ENCODE data around the gene KIF12. TPM values are rescaled to one million over a fixed set of nuclear protein-coding genes. Genes with fewer than 3 reads are reported as not detected.

The KIF12 gene
- total RNA-seq, 1 experiment from 2014 or later = 6.3 TPM

DNA sequence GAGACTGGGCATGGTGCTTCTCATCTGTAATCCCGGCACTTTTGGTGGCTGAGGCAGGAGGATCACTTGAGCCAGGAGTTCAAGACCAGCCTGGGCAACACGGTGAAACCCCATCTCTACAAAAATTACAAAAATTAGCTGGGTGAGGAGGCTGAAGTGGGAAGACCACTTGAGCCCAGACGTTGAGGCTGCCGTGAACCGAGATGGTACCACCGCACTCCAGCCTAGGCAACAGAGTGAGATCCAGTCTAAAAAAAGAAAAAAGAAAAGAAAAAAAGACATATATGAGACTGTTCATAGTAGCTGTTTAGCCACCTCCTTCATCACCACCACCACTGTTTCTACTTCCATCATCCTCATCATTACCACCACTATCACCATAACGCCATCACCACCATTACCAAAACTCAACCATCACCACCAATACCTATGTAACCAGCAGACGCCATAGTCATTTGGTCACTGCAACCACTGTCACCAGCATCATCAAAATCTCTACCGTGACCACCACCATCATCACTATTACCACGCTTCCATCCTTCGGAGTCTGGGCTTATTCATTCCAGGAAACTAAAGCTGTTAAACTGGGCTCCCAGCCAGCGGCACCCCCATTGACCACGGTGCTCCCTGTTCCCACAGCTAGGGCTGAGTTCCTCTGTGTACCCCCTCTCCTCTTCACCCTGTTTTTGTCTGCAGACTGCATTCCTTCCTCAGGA, 8.4 kb upstream of the KIF12 start:
- Histone ChIP-seq H3K27me3 (ENCODE audit: low read length) (no peaks in the 10 kb centered on the region), H2AFZ (ENCODE audit: low read length) (peak overlapping the region; percentile 59), H3K4me3 (ENCODE audit: low read length) (no peak overlapping the region), H3K9me3 (ENCODE audit: low read length) (no peaks in the 10 kb centered on the region), H3F3A (ENCODE audit: low read length, unreplicated experiment) (no peaks in the 10 kb centered on the region), H3K4me1 (ENCODE audit: insufficient read depth, low read length) (peaks cover 19% of the 10 kb centered on the region), H3K36me3 (ENCODE audit: low read depth, low read length) (no peaks in the 10 kb centered on the region), H3K27ac (ENCODE audit: low read length) (no peak overlapping the region), H4K20me1 (ENCODE audit: low read length) (no peaks in the 10 kb centered on the region), H3K9ac (ENCODE audit: low read length) (no peak overlapping the region), H3K4me2 (ENCODE audit: low read length) (no peak overlapping the region), H3K9me2 (replicated peaks; ENCODE audit: low read length) (no peaks in the 10 kb centered on the region), H3K79me2 (ENCODE audit: low read length) (no peaks in the 10 kb centered on the region)
- intact Hi-C loops (cut with micrococcal nuclease) = loop anchor here (1.0 to 5.0 kb wide), 4 partner anchors 25 to 184 kb away; no protein-coding TSS in a partner anchor
- TF ChIP-seq, protein P1, sequence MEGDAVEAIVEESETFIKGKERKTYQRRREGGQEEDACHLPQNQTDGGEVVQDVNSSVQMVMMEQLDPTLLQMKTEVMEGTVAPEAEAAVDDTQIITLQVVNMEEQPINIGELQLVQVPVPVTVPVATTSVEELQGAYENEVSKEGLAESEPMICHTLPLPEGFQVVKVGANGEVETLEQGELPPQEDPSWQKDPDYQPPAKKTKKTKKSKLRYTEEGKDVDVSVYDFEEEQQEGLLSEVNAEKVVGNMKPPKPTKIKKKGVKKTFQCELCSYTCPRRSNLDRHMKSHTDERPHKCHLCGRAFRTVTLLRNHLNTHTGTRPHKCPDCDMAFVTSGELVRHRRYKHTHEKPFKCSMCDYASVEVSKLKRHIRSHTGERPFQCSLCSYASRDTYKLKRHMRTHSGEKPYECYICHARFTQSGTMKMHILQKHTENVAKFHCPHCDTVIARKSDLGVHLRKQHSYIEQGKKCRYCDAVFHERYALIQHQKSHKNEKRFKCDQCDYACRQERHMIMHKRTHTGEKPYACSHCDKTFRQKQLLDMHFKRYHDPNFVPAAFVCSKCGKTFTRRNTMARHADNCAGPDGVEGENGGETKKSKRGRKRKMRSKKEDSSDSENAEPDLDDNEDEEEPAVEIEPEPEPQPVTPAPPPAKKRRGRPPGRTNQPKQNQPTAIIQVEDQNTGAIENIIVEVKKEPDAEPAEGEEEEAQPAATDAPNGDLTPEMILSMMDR (conservative IDR thresholded peaks at IDR 0.05; ENCODE audit: low read depth, low read length) = no peak
- no peak for TF ChIP-seq EZH2 (IDR thresholded peaks at IDR 0.05; ENCODE audit: low read length, unreplicated experiment)
- TF ChIP-seq EZH2phosphoT487 (IDR thresholded peaks at IDR 0.05; ENCODE audit: borderline replicate concordance, low read length) = no peak
- POLR2A ChIA-PET (ENCODE audit: unreplicated experiment) = no interaction called here
- CTCF ChIA-PET = interaction anchor here (1.3 kb wide), 1 partner anchor 184 kb away, joined by 7 read pairs; no protein-coding TSS in a partner anchor
- DNase-seq (no peak), ATAC-seq (no peak)
- no TSS peak for BruUV-seq (replicated peaks)

DNA sequence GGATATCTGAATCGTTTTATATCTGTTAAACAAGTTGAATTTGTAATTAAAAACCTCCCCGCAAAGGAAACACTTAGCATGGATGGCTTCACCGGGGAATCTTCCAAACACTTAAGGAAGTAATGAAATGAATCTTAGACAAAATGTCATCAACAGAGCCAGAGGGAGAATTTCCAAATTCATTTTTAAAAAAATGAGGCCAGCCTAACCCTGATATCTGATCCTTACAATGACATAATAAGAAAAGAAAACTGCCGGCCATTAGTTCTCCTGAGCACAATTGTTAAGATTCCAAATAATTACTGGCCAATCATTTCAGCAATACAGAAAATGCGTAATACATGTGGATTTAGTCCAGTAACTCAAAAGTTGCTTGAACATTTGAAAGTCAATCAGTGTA, 6.1 kb upstream of the KIF12 start:
- Histone ChIP-seq H3K9me3 (ENCODE audit: low read length) (0 out of 2 replicates have a peak, but pooled peaks cover 6% of the 10 kb centered on the region), H3K36me3 (ENCODE audit: low read depth, low read length) (no peaks in the 10 kb centered on the region), H4K20me1 (ENCODE audit: low read length) (no peaks in the 10 kb centered on the region), H3K4me1 (ENCODE audit: insufficient read depth, low read length) (peaks cover 14% of the 10 kb centered on the region; the same call in 1 of the 2 replicates), H3K79me2 (ENCODE audit: low read length) (no peaks in the 10 kb centered on the region), H3K4me3 (ENCODE audit: low read length) (no peak overlapping the region), H2AFZ (ENCODE audit: low read length) (peak overlapping the region; percentile 16; the same call in 1 of the 2 replicates), H3K4me2 (ENCODE audit: low read length) (peak overlapping the region; percentile 45), H3K9ac (ENCODE audit: low read length) (no peak overlapping the region), H3F3A (ENCODE audit: low read length, unreplicated experiment) (no peaks in the 10 kb centered on the region), H3K9me2 (replicated peaks; ENCODE audit: low read length) (no peaks in the 10 kb centered on the region), H3K27me3 (ENCODE audit: low read length) (no peaks in the 10 kb centered on the region), H3K27ac (ENCODE audit: low read length) (no peak overlapping the region; the same call in 1 of the 2 replicates)
- DNase-seq (no peak), ATAC-seq (no peak)
- intact Hi-C loops (cut with micrococcal nuclease) = loop anchor here (5.0 kb wide), 1 partner anchor 172 kb away; no protein-coding TSS in a partner anchor
- ChIA-PET POLR2A (ENCODE audit: unreplicated experiment) (no interaction called here), CTCF (no interaction called here)
- TF ChIP-seq, protein P1 (conservative IDR thresholded peaks at IDR 0.05; ENCODE audit: low read depth, low read length) = no peak
- TF ChIP-seq EZH2phosphoT487 (IDR thresholded peaks at IDR 0.05; ENCODE audit: borderline replicate concordance, low read length) = no peak
- no peak for TF ChIP-seq EZH2 (IDR thresholded peaks at IDR 0.05; ENCODE audit: low read length, unreplicated experiment)
- BruUV-seq (replicated peaks) = no TSS peak

DNA sequence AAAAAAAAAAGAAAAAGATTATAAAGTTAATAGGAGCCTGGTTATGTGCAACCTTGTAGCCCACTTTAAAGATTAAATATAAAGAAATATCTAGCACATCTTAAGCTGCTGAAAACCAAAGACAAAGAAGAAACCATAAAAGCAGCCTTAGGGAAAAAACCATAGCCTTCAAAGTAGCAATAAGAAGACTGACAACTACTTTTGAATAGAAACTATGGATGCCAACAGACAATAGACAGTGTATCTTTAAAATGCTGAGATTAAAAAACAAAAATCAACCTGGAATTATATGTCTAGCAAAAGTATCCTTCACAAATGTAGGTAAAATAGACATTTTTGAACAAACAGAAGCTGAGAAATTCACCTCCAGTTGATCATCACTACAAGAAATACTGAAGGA, 3.4 kb upstream of the KIF12 start:
- H3K4me3 ChIP-seq (ENCODE audit: low read length) = no peak overlapping the region
- intact Hi-C loops (cut with micrococcal nuclease) = no loop called here
- ATAC-seq (no peak), DNase-seq (no peak)
- no peaks in the 10 kb centered on the region for H3F3A ChIP-seq (ENCODE audit: low read length, unreplicated experiment)
- no peaks in the 10 kb centered on the region for H3K9me2 ChIP-seq (replicated peaks; ENCODE audit: low read length)
- no peaks in the 10 kb centered on the region for H3K36me3 ChIP-seq (ENCODE audit: low read depth, low read length)
- no peak overlapping the region for H3K9ac ChIP-seq (ENCODE audit: low read length)
- CTCF ChIA-PET = interaction anchor here (0.6 kb wide), 1 partner anchor 96 kb away, joined by 7 read pairs; no protein-coding TSS in a partner anchor
- POLR2A ChIA-PET (ENCODE audit: unreplicated experiment) = no interaction called here
- peaks cover 13% of the 10 kb centered on the region; the same call in 1 of the 2 replicates for H3K4me1 ChIP-seq (ENCODE audit: insufficient read depth, low read length)
- H3K9me3 ChIP-seq (ENCODE audit: low read length) = 0 out of 2 replicates have a peak, but pooled peaks cover 6% of the 10 kb centered on the region
- BruUV-seq (replicated peaks) = no TSS peak
- H3K27me3 ChIP-seq (ENCODE audit: low read length) = no peaks in the 10 kb centered on the region
- no peak overlapping the region for H3K27ac ChIP-seq (ENCODE audit: low read length)
- TF ChIP-seq EZH2phosphoT487 (IDR thresholded peaks at IDR 0.05; ENCODE audit: borderline replicate concordance, low read length) = no peak
- TF ChIP-seq EZH2 (IDR thresholded peaks at IDR 0.05; ENCODE audit: low read length, unreplicated experiment) = no peak
- TF ChIP-seq, protein P1 (conservative IDR thresholded peaks at IDR 0.05; ENCODE audit: low read depth, low read length) = no peak
- no peaks in the 10 kb centered on the region for H4K20me1 ChIP-seq (ENCODE audit: low read length)
- H3K4me2 ChIP-seq (ENCODE audit: low read length) = no peak overlapping the region
- H2AFZ ChIP-seq (ENCODE audit: low read length) = no peak overlapping the region
- H3K79me2 ChIP-seq (ENCODE audit: low read length) = no peaks in the 10 kb centered on the region

All from PC-3 (cell line).